ENCODE results near the gene DGKD.
A peak's percentile ranks its signal among the peaks of the same experiment; 100 is the strongest.

Gene DGKD

DNA sequence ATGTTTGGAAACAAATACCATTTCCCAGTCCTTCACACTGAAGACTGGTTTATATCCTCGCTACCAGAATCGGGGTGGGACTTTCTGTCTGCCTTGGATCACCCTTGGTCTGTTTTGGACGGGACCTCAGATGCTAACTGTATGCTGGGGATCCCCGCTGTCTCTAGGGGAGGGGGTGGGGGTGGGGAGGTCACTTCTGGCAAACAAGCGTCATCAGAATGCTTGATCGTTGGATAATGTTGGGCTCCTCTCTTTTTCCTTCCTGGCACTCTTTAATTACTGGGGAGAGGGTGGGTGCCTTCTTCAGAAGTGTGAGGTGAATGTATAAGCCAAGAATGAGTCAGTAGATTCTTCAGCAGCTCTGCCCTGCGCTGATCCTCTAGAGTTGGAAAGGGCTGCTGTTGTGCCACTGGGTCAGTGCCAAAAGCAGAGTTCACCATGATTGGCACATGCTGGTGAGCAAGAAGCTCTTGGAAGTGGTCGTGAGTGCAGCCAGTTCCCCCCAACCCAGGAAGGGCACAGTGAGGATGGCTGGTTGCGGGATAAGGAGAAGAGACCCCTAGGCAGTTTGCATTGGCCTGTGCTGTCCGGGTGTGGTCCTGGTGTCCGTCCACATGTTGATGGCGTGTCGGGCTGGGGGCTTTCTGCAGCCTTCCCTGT is 32.2 kb downstream of the DGKD start:
- Histone ChIP-seq H3K4me3 (ENCODE audit: low read length, poor library complexity, severe bottlenecking) (peak overlapping the region; percentile 67), H4K20me1 (ENCODE audit: insufficient read depth, low read length, poor library complexity, severe bottlenecking) (no peaks in the 10 kb centered on the region), H3K79me2 (ENCODE audit: insufficient read depth, low read length) (peaks cover 73% of the 10 kb centered on the region)

DNA sequence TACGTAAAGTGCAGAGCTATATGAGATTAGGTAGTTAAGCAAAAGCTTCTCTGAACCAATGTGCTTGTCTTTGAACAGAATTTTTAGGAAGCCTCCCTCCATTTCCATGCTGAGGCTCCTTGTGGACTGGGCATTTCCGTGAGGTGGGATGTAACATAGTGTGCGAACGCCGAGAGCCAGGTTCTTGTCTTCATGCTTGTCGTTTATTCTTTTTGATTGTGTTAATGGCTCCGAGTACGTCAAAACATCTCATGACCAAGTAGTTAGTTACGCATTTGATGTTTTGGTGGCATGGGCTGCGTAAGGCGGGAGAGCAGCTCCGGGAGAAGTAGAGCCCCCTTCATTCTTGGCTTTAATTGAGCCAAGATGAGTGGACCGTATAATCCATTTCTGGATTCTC is 32.9 kb downstream of the DGKD start:
- Histone ChIP-seq H3K4me2 (ENCODE audit: low read depth, low read length, poor library complexity, severe bottlenecking) (peak overlapping the region; percentile 88), H4K20me1 (ENCODE audit: insufficient read depth, low read length, poor library complexity, severe bottlenecking) (no peaks in the 10 kb centered on the region), H3K4me1 (ENCODE audit: insufficient read depth, low read length, poor library complexity, severe bottlenecking) (peaks cover 61% of the 10 kb centered on the region), H3K9me2 (replicated peaks; ENCODE audit: low read depth, low read length) (no peaks in the 10 kb centered on the region), H3K79me2 (ENCODE audit: insufficient read depth, low read length) (peaks cover 73% of the 10 kb centered on the region), H3K4me3 (ENCODE audit: low read length, poor library complexity, severe bottlenecking) (peak overlapping the region; percentile 67), H3F3A (ENCODE audit: low read depth) (peaks cover 23% of the 10 kb centered on the region), H3K9me3 (ENCODE audit: insufficient read depth, low read depth, low read length) (no peaks in the 10 kb centered on the region), H3K9ac (ENCODE audit: low read depth, low read length, poor library complexity, severe bottlenecking) (peak overlapping the region; percentile 81), H3K27me3 (ENCODE audit: insufficient read depth, low read length, poor library complexity, severe bottlenecking) (no peaks in the 10 kb centered on the region), H2AFZ (ENCODE audit: low read length) (no peak overlapping the region), H3K36me3 (ENCODE audit: insufficient read depth, low read length) (peaks cover 22% of the 10 kb centered on the region; the same call in 1 of the 2 replicates)
- TF ChIP-seq EZH2phosphoT487 (IDR thresholded peaks at IDR 0.05; ENCODE audit: borderline replicate concordance): no peak
- TF ChIP-seq, protein P1, sequence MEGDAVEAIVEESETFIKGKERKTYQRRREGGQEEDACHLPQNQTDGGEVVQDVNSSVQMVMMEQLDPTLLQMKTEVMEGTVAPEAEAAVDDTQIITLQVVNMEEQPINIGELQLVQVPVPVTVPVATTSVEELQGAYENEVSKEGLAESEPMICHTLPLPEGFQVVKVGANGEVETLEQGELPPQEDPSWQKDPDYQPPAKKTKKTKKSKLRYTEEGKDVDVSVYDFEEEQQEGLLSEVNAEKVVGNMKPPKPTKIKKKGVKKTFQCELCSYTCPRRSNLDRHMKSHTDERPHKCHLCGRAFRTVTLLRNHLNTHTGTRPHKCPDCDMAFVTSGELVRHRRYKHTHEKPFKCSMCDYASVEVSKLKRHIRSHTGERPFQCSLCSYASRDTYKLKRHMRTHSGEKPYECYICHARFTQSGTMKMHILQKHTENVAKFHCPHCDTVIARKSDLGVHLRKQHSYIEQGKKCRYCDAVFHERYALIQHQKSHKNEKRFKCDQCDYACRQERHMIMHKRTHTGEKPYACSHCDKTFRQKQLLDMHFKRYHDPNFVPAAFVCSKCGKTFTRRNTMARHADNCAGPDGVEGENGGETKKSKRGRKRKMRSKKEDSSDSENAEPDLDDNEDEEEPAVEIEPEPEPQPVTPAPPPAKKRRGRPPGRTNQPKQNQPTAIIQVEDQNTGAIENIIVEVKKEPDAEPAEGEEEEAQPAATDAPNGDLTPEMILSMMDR (conservative IDR thresholded peaks at IDR 0.05; ENCODE audit: low read length): no peak

More for the DNA sequence above, 32.2 kb downstream of the DGKD start:
- Histone ChIP-seq H3K27me3 (ENCODE audit: insufficient read depth, low read length, poor library complexity, severe bottlenecking) (no peaks in the 10 kb centered on the region), H3K4me2 (ENCODE audit: low read depth, low read length, poor library complexity, severe bottlenecking) (peak overlapping the region; percentile 88), H3F3A (ENCODE audit: low read depth) (peaks cover 23% of the 10 kb centered on the region), H3K36me3 (ENCODE audit: insufficient read depth, low read length) (peaks cover 17% of the 10 kb centered on the region; the same call in 1 of the 2 replicates), H2AFZ (ENCODE audit: low read length) (no peak overlapping the region), H3K4me1 (ENCODE audit: insufficient read depth, low read length, poor library complexity, severe bottlenecking) (peaks cover 59% of the 10 kb centered on the region), H3K9me3 (ENCODE audit: insufficient read depth, low read depth, low read length) (no peaks in the 10 kb centered on the region), H3K9me2 (replicated peaks; ENCODE audit: low read depth, low read length) (no peaks in the 10 kb centered on the region), H3K9ac (ENCODE audit: low read depth, low read length, poor library complexity, severe bottlenecking) (peak overlapping the region; percentile 81)
- TF ChIP-seq, protein P1 (conservative IDR thresholded peaks at IDR 0.05; ENCODE audit: low read length): no peak
- no peak for TF ChIP-seq EZH2phosphoT487 (IDR thresholded peaks at IDR 0.05; ENCODE audit: borderline replicate concordance)

DNA sequence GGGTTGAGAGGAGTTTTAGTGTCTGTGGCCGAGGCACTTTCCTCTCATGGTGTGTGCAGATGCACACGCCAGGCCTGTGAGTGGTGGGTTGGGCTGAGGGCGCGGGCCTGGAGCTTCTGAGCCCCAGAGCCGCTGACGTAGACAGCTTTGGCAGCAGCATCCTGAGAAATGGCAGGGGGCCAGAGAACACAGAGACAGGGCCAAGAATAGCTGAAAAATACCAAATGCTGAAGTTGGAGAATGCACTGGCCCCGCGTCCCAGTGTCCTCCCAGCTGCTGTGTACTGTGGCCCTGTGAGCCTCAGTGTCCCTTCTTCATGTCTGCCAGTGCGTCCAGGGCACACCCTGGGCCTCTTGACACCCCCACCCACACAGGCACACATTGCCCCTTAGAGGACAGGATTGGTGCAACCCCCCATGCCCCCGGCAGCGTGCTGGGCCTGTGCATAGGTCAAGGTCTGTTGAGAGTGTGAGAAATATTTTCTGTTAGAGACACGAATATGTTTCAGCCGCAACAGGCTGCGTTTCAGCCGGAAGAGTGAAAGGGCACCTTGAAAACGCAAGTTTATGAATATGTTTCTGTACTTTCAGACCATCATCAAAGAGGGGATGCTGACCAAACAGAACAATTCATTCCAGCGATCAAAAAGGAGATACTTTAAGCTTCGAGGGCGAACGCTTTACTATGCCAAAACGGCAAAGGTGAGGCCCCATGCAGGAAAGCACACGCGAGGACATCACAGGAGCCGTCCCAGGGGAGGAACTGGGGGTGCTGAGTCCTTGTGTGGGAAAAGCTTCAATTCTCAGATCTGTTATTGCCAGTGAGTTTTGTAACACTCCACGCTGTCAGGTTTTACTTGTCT is 33.6 kb downstream of the DGKD start:
- peaks cover 61% of the 10 kb centered on the region for H3K4me1 ChIP-seq (ENCODE audit: insufficient read depth, low read length, poor library complexity, severe bottlenecking)
- H3K4me2 ChIP-seq (ENCODE audit: low read depth, low read length, poor library complexity, severe bottlenecking): peak overlapping the region; percentile 88
- H2AFZ ChIP-seq (ENCODE audit: low read length): no peak overlapping the region
- H3K4me3 ChIP-seq (ENCODE audit: low read length, poor library complexity, severe bottlenecking): peak overlapping the region; percentile 67
- peaks cover 73% of the 10 kb centered on the region for H3K79me2 ChIP-seq (ENCODE audit: insufficient read depth, low read length)
- peaks cover 23% of the 10 kb centered on the region for H3F3A ChIP-seq (ENCODE audit: low read depth)
- H3K9me3 ChIP-seq (ENCODE audit: insufficient read depth, low read depth, low read length): no peaks in the 10 kb centered on the region
- H4K20me1 ChIP-seq (ENCODE audit: insufficient read depth, low read length, poor library complexity, severe bottlenecking): no peaks in the 10 kb centered on the region
- H3K27me3 ChIP-seq (ENCODE audit: insufficient read depth, low read length, poor library complexity, severe bottlenecking): no peaks in the 10 kb centered on the region
- peaks cover 28% of the 10 kb centered on the region; the same call in 1 of the 2 replicates for H3K36me3 ChIP-seq (ENCODE audit: insufficient read depth, low read length)
- no peak for TF ChIP-seq EZH2phosphoT487 (IDR thresholded peaks at IDR 0.05; ENCODE audit: borderline replicate concordance)
- TF ChIP-seq, protein P1 (conservative IDR thresholded peaks at IDR 0.05; ENCODE audit: low read length): no peak
- H3K9ac ChIP-seq (ENCODE audit: low read depth, low read length, poor library complexity, severe bottlenecking): peak overlapping the region; percentile 81
- H3K9me2 ChIP-seq (replicated peaks; ENCODE audit: low read depth, low read length): no peaks in the 10 kb centered on the region

Measured in Loucy (cell line).